Left forelimb (tissue), 1 donor: ENCODE measurements around the gene FPR2.
"Not testable (repeated sequence)": the region's sequence is repeated elsewhere in the genome, so short reads cannot be mapped to it uniquely, and the experiment has no call there.

Source experiments
- DNase-seq: peaks from one replicate; pipeline ENCODE4 v3.0.0-alpha.2; 2018; ENCODE audit warnings: low spot score

FPR2 gene

GRCh38 chr19:51740356-51740755, 20.6 kb upstream of the FPR2 start:
- no peak for DNase-seq

- DNase-seq: no peak
These were observed 18.2 kb upstream of the FPR2 start for GRCh38 chr19:51742789-51743188.

- DNase-seq: no peak
These were observed 17.6 kb upstream of the FPR2 start for GRCh38 chr19:51743405-51743804.

- DNase-seq: no peak
These were observed 14.2 kb upstream of the FPR2 start for GRCh38 chr19:51746731-51747130.

- DNase-seq: no peak
These were observed 11.0 kb upstream of the FPR2 start for GRCh38 chr19:51749979-51750378.

- DNase-seq: no peak
These were observed 10.4 kb upstream of the FPR2 start for GRCh38 chr19:51750400-51751094.

- no peak for DNase-seq
These were observed 9.3 kb upstream of the FPR2 start, which contains the start of gene FPR1 for GRCh38 chr19:51751655-51752054. FPR1 (minus strand) TSS chr19:51751878; CDS start chr19:51746994, 4,884 bp downstream.

- DNase-seq: no peak
These were observed 6.9 kb upstream of the FPR2 start for GRCh38 chr19:51754109-51754508.

- DNase-seq: no peak
These were observed 6.2 kb upstream of the FPR2 start for GRCh38 chr19:51754770-51755169.

GRCh38 chr19:51755571-51755970, 5.4 kb upstream of the FPR2 start:
- no peak for DNase-seq

- DNase-seq: no peak
These were observed 716 bp downstream of the FPR2 start for GRCh38 chr19:51761696-51762095.

GRCh38 chr19:51765086-51765485, 4.1 kb downstream of the FPR2 start:
- DNase-seq: no peak

GRCh38 chr19:51766461-51766860, 5.5 kb downstream of the FPR2 start:
- DNase-seq: no peak

- DNase-seq: no peak
These were observed 10.6 kb downstream of the FPR2 start for GRCh38 chr19:51771376-51772130.

GRCh38 chr19:51772977-51773376, 12.0 kb downstream of the FPR2 start:
- no peak for DNase-seq

GRCh38 chr19:51776561-51776960, 15.6 kb downstream of the FPR2 start:
- not testable (repeated sequence) for DNase-seq

GRCh38 chr19:51777570-51778462, 16.8 kb downstream of the FPR2 start:
- no peak for DNase-seq

GRCh38 chr19:51779181-51779580, 18.2 kb downstream of the FPR2 start:
- no peak for DNase-seq

GRCh38 chr19:51779703-51780102, 18.7 kb downstream of the FPR2 start:
- DNase-seq: no peak

- DNase-seq: no peak
These were observed 19.3 kb downstream of the FPR2 start for GRCh38 chr19:51780270-51780669.

GRCh38 chr19:51781999-51782398, 21.0 kb downstream of the FPR2 start:
- no peak for DNase-seq

- no peak for DNase-seq
These were observed 22.4 kb downstream of the FPR2 start for GRCh38 chr19:51783372-51783771.
